Tibial nerve (tissue), 4 donors: Measurements from ENCODE around the gene GCM1.

Experiments used
- EP300 ChIP-seq, 2 donors: sonication (generic); formaldehyde crosslinking; IDR thresholded peaks; one replicate each; pipeline ENCODE4 v1.6.1; 2017; ENCODE audit warnings: antibody characterized with exemption in 2 of 2, mild to moderate bottlenecking in 1 of 2
- TF ChIP-seq, protein P1 (sequence below), 5 experiments: fragments of 200-600 bp in 3 of 5; fragments of 450-650 bp in 2 of 5; sonication (generic) in 3 of 5; IDR thresholded peaks; one replicate each; pipeline ENCODE4 v1.5.1; 2016 to 2019; ENCODE audit warnings: antibody characterized with exemption in 5 of 5, mild to moderate bottlenecking in 3 of 5, moderate library complexity in 2 of 5

DNA sequence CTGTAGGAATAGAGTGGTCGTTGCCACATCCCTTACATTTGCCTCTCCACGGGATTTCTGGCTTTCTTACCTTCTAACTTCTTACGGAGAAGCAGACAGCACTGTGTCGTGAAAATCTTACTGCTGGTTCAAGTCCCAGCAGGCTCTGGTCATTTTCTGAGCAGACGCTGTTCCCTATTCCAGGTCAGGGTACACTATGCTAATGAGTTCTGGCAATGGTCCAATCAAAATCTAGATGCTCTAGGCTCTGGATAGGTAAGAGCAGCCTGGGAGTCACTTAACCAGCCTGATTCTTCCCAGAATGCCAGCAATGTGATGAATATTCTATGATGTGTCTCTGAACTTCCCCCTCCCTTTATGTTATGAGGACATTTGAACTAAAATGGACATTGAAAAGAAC lies at the start of gene GCM1:
- TF ChIP-seq, protein P1, sequence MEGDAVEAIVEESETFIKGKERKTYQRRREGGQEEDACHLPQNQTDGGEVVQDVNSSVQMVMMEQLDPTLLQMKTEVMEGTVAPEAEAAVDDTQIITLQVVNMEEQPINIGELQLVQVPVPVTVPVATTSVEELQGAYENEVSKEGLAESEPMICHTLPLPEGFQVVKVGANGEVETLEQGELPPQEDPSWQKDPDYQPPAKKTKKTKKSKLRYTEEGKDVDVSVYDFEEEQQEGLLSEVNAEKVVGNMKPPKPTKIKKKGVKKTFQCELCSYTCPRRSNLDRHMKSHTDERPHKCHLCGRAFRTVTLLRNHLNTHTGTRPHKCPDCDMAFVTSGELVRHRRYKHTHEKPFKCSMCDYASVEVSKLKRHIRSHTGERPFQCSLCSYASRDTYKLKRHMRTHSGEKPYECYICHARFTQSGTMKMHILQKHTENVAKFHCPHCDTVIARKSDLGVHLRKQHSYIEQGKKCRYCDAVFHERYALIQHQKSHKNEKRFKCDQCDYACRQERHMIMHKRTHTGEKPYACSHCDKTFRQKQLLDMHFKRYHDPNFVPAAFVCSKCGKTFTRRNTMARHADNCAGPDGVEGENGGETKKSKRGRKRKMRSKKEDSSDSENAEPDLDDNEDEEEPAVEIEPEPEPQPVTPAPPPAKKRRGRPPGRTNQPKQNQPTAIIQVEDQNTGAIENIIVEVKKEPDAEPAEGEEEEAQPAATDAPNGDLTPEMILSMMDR (IDR thresholded peaks at IDR 0.05) = no peak
- no peak for TF ChIP-seq EP300 (IDR thresholded peaks at IDR 0.05)
